Activated CD8-positive, alpha-beta T cell treated with anti-CD3 and anti-CD28 coated beads, Interleukin-2, amount 10 ng/mL, durations not matched to agents 7 days and 5 days (primary cell): ENCODE data around the gene KRTAP1-4. TPM values are rescaled to one million over a fixed set of nuclear protein-coding genes. Genes with fewer than 3 reads are reported as not detected.

Experiments
- ATAC-seq: fragments of 150-1000 bp; cut with Tn5 transposase; one replicate; pipeline ENCODE4 v1.10.0; 2021; ENCODE audit warnings: moderate library complexity
- CTCF ChIA-PET: fragments of 350-600 bp; sonication (Branson Sonifier 250); formaldehyde crosslinking; loops from one replicate; lab custom pipeline; 2021; ENCODE audit warnings: antibody characterized with exemption; lab: Charles Lee
- POLR2A ChIA-PET: fragments of 350-600 bp; sonication (Branson Sonifier 250); formaldehyde crosslinking; loops from one replicate; lab custom pipeline; 2021; ENCODE audit warnings: antibody characterized with exemption; lab: Charles Lee
- DNase-seq: peaks from one replicate; pipeline ENCODE4 v3.0.0-alpha.2; 2020
- H3K27ac Mint-ChIP-seq: one replicate; pipeline ENCODE4 v1.8.0; 2021; ENCODE audit warnings: mild to moderate bottlenecking, mixed read lengths
- H3K27me3 Mint-ChIP-seq: one replicate; pipeline ENCODE4 v1.8.0; 2021; ENCODE audit warnings: low read depth, mixed read lengths
- H3K36me3 Mint-ChIP-seq: one replicate; pipeline ENCODE4 v1.8.0; 2021; ENCODE audit warnings: low read depth, mixed read lengths
- H3K4me1 Mint-ChIP-seq: one replicate; pipeline ENCODE4 v1.8.0; 2021; ENCODE audit warnings: low read depth, mixed read lengths
- H3K4me3 Mint-ChIP-seq: one replicate; pipeline ENCODE4 v1.8.0; 2021; ENCODE audit warnings: mild to moderate bottlenecking, mixed read lengths
- H3K9me3 Mint-ChIP-seq: one replicate; pipeline ENCODE4 v1.8.0; 2022; ENCODE audit warnings: mixed read lengths; ENCODE audit not compliant: insufficient read depth
- total RNA-seq, 2 experiments: library from RNA; stranded (reverse); gene quantifications; one replicate each; pipeline ENCODE4 v1.2.3, GENCODE V29; 2021

The KRTAP1-4 gene
- total RNA-seq, 2 experiments from 2014 or later = not detected

- ChIA-PET CTCF (no interaction called here), POLR2A (no interaction called here)
- H3K4me1 Mint-ChIP-seq = no peaks in the 10 kb centered on the region
- ATAC-seq = no peak
- no peak overlapping the region for H3K4me3 Mint-ChIP-seq
- no peak overlapping the region for H3K27ac Mint-ChIP-seq
- H3K27me3 Mint-ChIP-seq = peaks cover 39% of the 10 kb centered on the region
- no peak for DNase-seq
- no peaks in the 10 kb centered on the region for H3K9me3 Mint-ChIP-seq
- H3K36me3 Mint-ChIP-seq = no peaks in the 10 kb centered on the region
Measured at GRCh38 chr17:40997361-40997760, 32.6 kb downstream of the KRTAP1-4 start.

DNA sequence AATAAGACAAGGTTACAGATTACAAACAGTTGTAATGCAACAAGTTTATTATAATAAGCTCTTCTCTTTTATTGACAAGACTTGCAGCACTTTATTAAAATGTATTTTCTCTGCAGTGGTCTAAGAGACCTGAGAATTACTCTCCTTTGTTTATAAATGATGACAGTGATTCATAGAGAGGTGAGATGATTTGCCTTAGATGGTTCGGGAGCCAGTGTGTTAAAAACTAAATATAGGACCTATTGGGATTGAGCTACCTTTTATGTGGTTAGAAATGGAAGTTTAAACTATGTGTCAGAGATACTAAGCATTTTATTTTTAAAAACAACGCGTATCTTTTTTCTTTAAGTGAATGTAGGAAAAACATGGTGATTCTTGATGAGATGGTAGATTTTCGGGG is 33.2 kb downstream of the KRTAP1-4 start:
- no peak overlapping the region for H3K27ac Mint-ChIP-seq
- ChIA-PET CTCF (no interaction called here), POLR2A (interaction anchor here (0.6 kb wide), 1 partner anchor 13 kb away, joined by 3 read pairs; no protein-coding TSS in a partner anchor)
- H3K4me3 Mint-ChIP-seq = no peak overlapping the region
- H3K9me3 Mint-ChIP-seq = no peaks in the 10 kb centered on the region
- no peaks in the 10 kb centered on the region for H3K36me3 Mint-ChIP-seq
- ATAC-seq (no peak), DNase-seq (no peak)
- H3K27me3 Mint-ChIP-seq = peaks cover 42% of the 10 kb centered on the region
- no peaks in the 10 kb centered on the region for H3K4me1 Mint-ChIP-seq

GRCh38 chr17:40995116-40995515 is 34.9 kb downstream of the KRTAP1-4 start:
- H3K27me3 Mint-ChIP-seq = peaks cover 42% of the 10 kb centered on the region
- DNase-seq (no peak), ATAC-seq (no peak)
- H3K36me3 Mint-ChIP-seq = no peaks in the 10 kb centered on the region
- ChIA-PET CTCF (no interaction called here), POLR2A (no interaction called here)
- H3K9me3 Mint-ChIP-seq = no peaks in the 10 kb centered on the region
- no peak overlapping the region for H3K27ac Mint-ChIP-seq
- no peak overlapping the region for H3K4me3 Mint-ChIP-seq
- H3K4me1 Mint-ChIP-seq = no peaks in the 10 kb centered on the region

- H3K4me3 Mint-ChIP-seq = no peak within 1 kb of the TSS
Measured at GRCh38 chr17:40993839-40994238, 36.2 kb downstream of the KRTAP1-4 start, which contains the start of gene KRTAP3-3. KRTAP3-3 (minus strand) TSS chr17:40994164; CDS start chr17:40994097, 67 bp downstream.

DNA sequence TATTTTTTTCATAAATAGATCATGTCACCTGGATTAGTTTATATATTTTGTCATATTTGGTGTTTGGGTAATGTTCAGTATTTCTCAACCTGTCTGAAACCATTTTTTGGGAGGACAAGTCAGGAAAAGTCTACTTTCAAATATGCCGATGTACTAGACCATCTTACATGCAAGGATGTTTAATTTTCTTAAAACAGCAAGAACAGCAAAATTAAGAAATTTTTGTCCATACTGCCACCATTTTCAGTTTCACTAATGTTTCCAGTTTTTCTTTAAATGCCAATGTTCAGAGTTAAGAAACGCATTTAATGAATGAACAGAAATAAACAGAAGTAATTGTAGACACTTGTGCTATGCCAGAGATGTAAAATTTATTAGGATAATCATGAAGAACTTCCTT is 36.9 kb downstream of the KRTAP1-4 start:
- H3K4me1 Mint-ChIP-seq = no peaks in the 10 kb centered on the region
- POLR2A ChIA-PET = no interaction called here
- H3K9me3 Mint-ChIP-seq = no peaks in the 10 kb centered on the region
- H3K27me3 Mint-ChIP-seq = peaks cover 43% of the 10 kb centered on the region
- CTCF ChIA-PET = no interaction called here
- H3K27ac Mint-ChIP-seq = no peak overlapping the region
- DNase-seq (no peak), ATAC-seq (no peak)
- no peak overlapping the region for H3K4me3 Mint-ChIP-seq
- H3K36me3 Mint-ChIP-seq = no peaks in the 10 kb centered on the region

More at GRCh38 chr17:40993839-40994238, 36.2 kb downstream of the KRTAP1-4 start, which contains the start of gene KRTAP3-3:
- DNase-seq (no peak), ATAC-seq (no peak)
- Mint-ChIP-seq H3K36me3 (no peaks in the 10 kb centered on the region), H3K9me3 (no peaks in the 10 kb centered on the region), H3K4me1 (no peaks in the 10 kb centered on the region), H3K27me3 (peaks cover 41% of the 10 kb centered on the region), H3K27ac (no peak within 1 kb of the TSS)
- POLR2A ChIA-PET = no interaction called here
- CTCF ChIA-PET = no interaction called here

DNA sequence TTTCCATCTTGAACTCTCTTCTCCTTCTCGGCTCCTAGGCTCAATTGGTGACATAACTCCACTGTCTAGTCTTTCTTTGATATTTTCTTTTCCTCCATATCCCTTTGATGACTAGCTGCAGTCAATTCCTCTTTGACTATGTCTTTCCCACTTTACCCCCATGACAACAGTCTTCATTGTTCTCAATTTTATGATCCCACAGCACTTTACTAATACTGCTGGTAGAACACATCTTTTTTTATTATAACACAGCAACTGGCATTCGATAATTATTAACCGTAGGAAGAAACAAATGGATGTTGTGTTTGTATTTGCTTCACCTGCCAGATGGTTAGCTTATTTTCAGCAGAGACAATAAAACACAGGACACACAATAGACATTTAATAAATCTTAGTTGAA is 37.3 kb downstream of the KRTAP1-4 start:
- ChIA-PET CTCF (no interaction called here), POLR2A (no interaction called here)
- Mint-ChIP-seq H3K4me3 (no peak overlapping the region), H3K9me3 (no peaks in the 10 kb centered on the region), H3K4me1 (no peaks in the 10 kb centered on the region), H3K36me3 (no peaks in the 10 kb centered on the region), H3K27ac (no peak overlapping the region), H3K27me3 (peaks cover 39% of the 10 kb centered on the region)
- no peak for DNase-seq
- no peak for ATAC-seq

DNA sequence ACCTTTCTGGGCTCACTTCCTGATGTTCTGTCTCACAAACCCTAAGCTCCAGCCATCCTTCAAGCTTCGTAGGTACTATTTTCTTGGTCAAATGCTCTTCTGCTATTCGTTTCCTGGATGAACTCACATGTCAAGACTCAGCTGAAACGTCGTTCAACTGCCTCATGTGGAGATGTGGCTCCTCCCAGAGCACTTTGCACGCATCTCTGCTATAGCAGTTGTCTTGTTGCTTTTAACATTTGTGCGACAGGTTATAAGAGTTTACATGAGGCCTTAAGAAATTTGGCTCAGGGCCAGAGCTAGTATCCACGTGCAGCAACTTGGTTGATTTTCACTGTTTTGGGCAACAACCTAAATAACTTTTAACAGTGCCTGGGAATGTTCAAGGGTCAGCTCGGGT is 43.1 kb downstream of the KRTAP1-4 start:
- ChIA-PET POLR2A (no interaction called here), CTCF (interaction anchor here (0.9 kb wide), 1 partner anchor 679 kb away, joined by 3 read pairs; no protein-coding TSS in a partner anchor)
- no peak overlapping the region for H3K4me3 Mint-ChIP-seq
- H3K27ac Mint-ChIP-seq = no peak overlapping the region
- DNase-seq (no peak), ATAC-seq (no peak)
- peaks cover 32% of the 10 kb centered on the region for H3K27me3 Mint-ChIP-seq
- H3K36me3 Mint-ChIP-seq = no peaks in the 10 kb centered on the region
- H3K4me1 Mint-ChIP-seq = no peaks in the 10 kb centered on the region
- H3K9me3 Mint-ChIP-seq = no peaks in the 10 kb centered on the region

DNA sequence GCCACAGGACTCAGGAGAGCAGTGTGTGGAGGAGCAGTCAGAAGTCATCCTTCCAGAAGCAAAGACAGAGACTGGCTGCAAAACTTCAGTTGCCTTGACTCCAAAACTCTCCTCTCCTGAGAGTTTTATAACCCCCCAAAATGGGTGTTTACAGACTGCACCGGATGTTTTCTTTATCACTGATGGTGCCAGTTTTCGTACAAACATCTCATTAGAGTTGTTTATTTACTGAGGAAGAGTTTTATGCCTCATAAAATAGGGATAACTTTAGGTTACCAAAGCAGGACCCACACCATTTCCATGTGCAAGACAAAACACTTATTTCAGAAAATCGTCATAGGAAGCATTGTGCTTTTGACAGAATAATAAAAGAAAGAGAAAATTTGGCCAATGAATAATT is 45.8 kb downstream of the KRTAP1-4 start, which contains the start of gene KRT40:
Gene KRT40, minus strand, starts transcription at position 101 of the 400 bp plus-strand sequence. Its CDS starts 53 bp downstream, at position 48.
- ChIA-PET POLR2A (no interaction called here), CTCF (no interaction called here)
- Mint-ChIP-seq H3K4me3 (no peak within 1 kb of the TSS), H3K27ac (no peak within 1 kb of the TSS), H3K4me1 (no peaks in the 10 kb centered on the region), H3K36me3 (no peaks in the 10 kb centered on the region), H3K9me3 (no peaks in the 10 kb centered on the region), H3K27me3 (peaks cover 26% of the 10 kb centered on the region)
- ATAC-seq (no peak), DNase-seq (no peak)

GRCh38 chr17:40981115-40981514 is 48.9 kb downstream of the KRTAP1-4 start:
- ATAC-seq (no peak), DNase-seq (no peak)
- Mint-ChIP-seq H3K4me3 (no peak overlapping the region), H3K4me1 (no peaks in the 10 kb centered on the region), H3K27me3 (peaks cover 16% of the 10 kb centered on the region), H3K27ac (no peak overlapping the region), H3K36me3 (no peaks in the 10 kb centered on the region), H3K9me3 (no peaks in the 10 kb centered on the region)
- POLR2A ChIA-PET = no interaction called here
- CTCF ChIA-PET = no interaction called here

DNA sequence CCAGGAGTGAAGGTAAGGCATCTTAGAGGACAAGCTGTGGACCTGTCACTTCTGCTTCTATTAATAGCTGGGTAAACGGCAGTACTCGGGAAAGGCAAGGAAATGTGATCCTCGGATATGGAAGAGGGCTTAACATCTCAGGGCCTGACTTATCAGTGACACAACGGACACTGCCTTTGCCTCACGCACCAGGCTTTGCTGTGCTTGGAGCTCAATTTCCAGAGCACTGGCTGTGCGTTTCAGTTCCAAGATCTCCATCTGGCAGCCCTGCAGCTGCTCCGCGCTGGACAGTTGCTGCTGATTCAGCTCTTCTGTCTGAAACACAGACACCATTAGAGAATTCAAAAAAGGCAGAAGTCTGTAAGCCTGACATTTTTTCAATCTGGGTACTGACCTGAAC is 49.4 kb downstream of the KRTAP1-4 start:
- Mint-ChIP-seq H3K27me3 (peaks cover 18% of the 10 kb centered on the region), H3K4me3 (no peak overlapping the region), H3K27ac (no peak overlapping the region), H3K36me3 (no peaks in the 10 kb centered on the region), H3K4me1 (no peaks in the 10 kb centered on the region), H3K9me3 (no peaks in the 10 kb centered on the region)
- ATAC-seq = no peak
- POLR2A ChIA-PET = no interaction called here
- no peak for DNase-seq
- CTCF ChIA-PET = no interaction called here

DNA sequence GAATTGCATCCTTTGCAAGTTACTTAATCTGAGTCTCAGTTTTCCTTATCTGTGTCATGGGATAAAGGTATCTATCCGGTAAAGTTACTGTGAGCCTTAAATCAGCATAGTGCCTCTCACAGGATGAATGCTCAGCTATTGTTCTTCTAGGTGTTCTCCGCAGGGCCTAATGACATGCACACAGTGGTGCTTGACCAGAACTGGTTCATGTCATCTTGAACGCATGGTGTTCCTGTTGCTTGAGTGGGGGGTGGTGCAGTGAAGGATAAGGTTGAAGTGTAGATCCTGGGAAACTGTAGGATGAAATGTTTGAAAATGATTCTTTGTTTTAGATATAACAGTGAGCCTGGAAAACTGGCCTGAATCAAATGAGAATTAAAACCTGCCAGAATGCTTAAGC is 49.9 kb downstream of the KRTAP1-4 start:
- DNase-seq = no peak
- no peaks in the 10 kb centered on the region for H3K9me3 Mint-ChIP-seq
- no peaks in the 10 kb centered on the region for H3K4me1 Mint-ChIP-seq
- ATAC-seq = no peak
- no peaks in the 10 kb centered on the region for H3K36me3 Mint-ChIP-seq
- POLR2A ChIA-PET = no interaction called here
- no peak overlapping the region for H3K4me3 Mint-ChIP-seq
- H3K27me3 Mint-ChIP-seq = peaks cover 23% of the 10 kb centered on the region
- CTCF ChIA-PET = no interaction called here
- no peak overlapping the region for H3K27ac Mint-ChIP-seq
